Measurements from ENCODE around the gene DHRS2.

GRCh38 chr14:23629204-23629603 lies 7.0 kb upstream of the DHRS2 start:
- TF ChIP-seq RFX5 (IDR thresholded peaks at IDR 0.05) (no peak), CHD4 (IDR thresholded peaks at IDR 0.05; ENCODE audit: borderline replicate concordance) (no peak), JUNB (IDR thresholded peaks at IDR 0.05) (no peak), REST (IDR thresholded peaks at IDR 0.05) (no peak)
